ENCODE measurements around the gene NQO2.
A peak's percentile ranks its signal among the peaks of the same experiment; 100 is the strongest.
"Not testable (repeated sequence)": the region's sequence is repeated elsewhere in the genome, so short reads cannot be mapped to it uniquely, and the experiment has no call there.

The NQO2 gene

GRCh38 chr6:3013901-3014674 lies 14.4 kb downstream of the NQO2 start:
- DNase-seq (ENCODE audit: low spot score): no peak

DNA sequence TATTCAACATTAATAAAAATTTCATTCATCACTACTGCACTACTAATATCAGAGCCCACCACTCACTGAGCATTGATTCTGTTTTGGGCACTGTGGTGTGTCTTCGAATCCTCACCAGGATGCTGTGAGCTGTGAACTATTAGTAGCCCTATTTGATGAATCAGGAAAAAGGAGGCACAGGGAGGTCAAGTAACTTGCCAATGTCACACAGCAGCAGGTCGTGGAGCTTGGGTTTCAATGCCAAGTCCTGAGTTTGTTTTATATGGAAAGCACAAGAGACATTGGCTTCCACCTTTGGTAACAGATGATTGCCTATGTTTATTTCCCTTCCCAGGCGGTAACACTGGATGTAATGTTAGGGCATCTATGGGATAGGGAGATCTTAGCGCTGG lies 15.0 kb downstream of the NQO2 start:
- no peak for DNase-seq (ENCODE audit: low spot score)

DNA sequence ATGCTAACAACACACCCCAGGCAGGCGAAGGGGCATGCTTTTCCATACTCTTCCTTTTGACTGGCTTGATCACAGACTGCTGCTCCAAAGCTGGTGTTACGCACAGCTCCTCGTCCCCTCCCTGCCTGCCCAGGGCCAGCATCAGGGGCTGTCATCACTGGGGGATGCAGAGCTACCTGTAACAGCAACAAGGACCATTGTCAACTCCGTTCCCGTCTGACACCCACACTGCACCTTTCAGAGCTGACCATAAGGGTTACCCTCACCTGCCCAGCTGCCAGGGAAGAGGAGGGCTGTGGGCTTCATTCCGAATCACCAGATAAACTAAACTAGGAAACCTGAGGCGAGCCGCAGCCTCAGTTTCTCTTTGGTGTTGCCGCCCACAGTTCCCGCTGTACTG lies 15.4 kb downstream of the NQO2 start:
- DNase-seq (ENCODE audit: low spot score): no peak

DNA sequence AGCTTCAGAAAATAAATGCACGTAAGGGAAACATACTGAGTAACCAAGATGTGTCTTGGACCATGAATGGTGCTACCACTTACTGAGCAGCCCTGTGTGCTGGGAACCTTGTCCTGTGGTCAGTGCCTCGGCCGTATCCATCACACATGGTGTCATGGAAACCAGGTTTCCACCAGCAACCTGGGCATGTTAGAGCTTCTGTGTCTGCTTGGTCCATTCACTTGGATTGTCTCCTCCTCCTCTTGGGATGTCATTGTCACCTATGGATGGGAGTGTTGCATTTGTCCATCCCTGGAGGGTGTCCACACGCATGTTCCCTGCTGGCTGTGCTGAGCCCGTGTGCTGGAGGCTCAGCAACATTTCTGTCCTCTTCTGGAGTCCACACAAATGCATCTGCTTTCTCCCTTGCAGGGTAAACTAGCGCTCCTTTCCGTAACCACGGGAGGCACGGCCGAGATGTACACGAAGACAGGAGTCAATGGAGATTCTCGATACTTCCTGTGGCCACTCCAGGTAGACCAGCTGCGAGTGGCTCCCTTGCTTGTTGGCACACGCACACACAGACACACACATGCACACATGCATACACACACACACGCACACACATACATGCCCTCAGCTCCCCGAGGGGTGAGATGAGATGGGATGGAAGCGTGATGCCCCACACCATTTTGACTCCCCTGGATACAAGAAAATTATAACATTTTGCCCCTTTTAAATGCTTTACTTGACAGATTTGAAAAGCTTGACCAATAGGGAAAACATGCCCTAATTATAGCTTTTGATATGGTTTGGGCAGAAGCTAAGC lies 17.0 kb downstream of the NQO2 start:
- no peak for DNase-seq (ENCODE audit: low spot score)

- no peak for DNase-seq (ENCODE audit: low spot score)
Measured at GRCh38 chr6:3017304-3017703, 17.6 kb downstream of the NQO2 start.

DNA sequence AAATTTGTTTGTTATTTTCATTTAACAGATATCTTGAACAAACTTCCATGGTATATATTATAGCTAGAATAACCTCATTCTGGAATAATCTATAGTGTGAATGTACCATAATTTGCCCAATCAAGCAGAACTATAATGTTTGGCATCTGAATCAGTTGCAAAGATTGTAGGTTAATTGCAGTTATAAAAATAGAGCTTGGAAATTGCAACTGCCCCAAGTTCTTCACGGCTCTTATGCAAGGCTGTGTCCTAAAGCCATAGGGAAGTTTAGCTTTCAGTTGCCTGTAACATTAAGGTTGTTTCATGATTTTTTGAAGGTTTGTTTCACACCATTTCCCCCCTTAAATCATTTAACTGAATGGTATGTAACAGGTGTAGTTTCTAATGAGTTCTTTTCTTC lies 19.4 kb downstream of the NQO2 start:
- no peak for DNase-seq (ENCODE audit: low spot score)

- DNase-seq (ENCODE audit: low spot score): no peak
Measured at GRCh38 chr6:3019749-3020320, 20.1 kb downstream of the NQO2 start.

- DNase-seq (ENCODE audit: low spot score): not testable (repeated sequence)
Measured at GRCh38 chr6:3020976-3021598, 21.4 kb downstream of the NQO2 start.

DNA sequence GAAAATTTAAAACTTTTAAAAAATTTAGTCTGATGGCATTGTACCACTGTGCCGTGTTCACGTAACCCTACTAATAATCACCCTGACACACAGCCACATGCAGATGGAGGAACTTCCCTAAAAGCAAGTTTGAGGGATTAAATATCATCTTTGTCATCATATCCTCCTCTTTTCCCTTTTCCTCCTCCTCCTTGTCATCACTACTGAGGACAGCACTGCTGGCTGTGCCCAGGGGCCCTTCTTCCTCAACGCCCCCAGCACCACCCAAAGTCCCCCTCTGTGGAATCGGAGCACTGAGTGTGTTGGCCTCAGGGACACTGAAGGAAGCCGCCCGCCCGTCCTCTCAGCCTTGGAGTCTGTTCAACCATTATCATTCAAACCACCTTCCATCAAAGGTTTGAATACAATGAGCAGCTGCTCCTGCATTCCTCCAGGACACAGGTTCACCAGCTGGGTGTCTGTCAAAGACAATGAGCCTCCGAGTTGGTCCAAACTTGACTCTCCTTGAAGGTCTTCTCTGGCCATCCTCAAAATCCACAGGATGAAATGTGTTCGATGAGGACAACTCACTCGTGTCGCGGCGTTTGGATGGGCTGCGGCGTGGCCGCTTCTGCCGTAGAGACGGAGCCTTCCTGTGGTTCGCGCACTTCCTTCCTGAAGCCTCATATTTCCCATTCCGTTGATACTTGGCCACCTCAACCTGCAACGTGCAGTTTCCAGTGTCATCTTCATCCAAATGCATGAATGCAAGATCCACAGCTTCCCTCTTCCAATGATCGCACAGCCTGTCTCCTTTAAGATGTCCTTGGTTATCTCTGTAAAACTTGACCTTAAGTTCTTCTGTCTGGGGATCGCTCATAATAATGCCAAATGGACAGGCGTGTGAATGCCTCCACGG lies 23.3 kb downstream of the NQO2 start:
- DNase-seq (ENCODE audit: low spot score): no peak

GRCh38 chr6:3023663-3024483 lies 24.2 kb downstream of the NQO2 start:
- peak; percentile 92 for DNase-seq (ENCODE audit: low spot score)

DNA sequence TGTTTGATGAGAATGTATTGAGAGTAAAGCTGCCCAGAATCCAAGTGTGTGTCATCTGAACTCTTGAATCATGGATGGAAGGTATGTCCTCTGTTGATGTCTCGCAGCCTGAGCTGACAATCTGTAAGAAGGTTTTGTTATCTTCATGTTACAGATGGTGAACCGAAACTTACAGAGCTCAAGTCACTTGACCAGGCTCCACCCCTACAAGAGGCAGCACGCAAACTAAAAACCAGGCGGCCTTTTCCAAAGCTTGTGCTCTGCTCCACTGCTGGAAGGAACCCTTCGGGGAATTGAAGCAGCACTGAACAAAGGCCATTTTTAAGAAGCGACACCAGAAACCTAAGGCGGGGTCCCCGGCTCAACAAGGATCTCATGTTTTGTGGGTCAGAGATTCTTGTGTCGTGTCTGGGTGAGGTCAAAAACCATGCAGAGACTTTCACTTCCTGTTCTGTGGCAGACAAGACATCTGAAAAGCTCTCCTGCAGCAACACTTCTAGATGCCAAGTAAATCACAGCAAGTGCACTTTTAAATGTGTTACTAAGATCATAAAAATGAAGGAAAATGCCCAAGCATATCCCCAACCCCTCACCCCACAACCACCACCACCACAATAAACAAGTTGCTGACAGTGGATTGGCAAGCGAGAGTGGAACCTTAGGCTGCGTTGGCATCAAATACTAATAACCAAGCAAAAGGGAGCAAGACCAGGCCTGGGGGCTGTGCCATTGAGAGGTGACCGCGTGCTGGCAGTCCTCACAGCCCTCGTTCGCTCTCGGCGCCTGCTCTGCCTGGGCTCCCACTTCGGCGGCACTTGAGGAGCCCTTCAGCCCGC lies 27.3 kb downstream of the NQO2 start:
- no peak for DNase-seq (ENCODE audit: low spot score)

GRCh38 chr6:3028156-3028555 lies 28.5 kb downstream of the NQO2 start:
- DNase-seq (ENCODE audit: low spot score): not testable (repeated sequence)

DNA sequence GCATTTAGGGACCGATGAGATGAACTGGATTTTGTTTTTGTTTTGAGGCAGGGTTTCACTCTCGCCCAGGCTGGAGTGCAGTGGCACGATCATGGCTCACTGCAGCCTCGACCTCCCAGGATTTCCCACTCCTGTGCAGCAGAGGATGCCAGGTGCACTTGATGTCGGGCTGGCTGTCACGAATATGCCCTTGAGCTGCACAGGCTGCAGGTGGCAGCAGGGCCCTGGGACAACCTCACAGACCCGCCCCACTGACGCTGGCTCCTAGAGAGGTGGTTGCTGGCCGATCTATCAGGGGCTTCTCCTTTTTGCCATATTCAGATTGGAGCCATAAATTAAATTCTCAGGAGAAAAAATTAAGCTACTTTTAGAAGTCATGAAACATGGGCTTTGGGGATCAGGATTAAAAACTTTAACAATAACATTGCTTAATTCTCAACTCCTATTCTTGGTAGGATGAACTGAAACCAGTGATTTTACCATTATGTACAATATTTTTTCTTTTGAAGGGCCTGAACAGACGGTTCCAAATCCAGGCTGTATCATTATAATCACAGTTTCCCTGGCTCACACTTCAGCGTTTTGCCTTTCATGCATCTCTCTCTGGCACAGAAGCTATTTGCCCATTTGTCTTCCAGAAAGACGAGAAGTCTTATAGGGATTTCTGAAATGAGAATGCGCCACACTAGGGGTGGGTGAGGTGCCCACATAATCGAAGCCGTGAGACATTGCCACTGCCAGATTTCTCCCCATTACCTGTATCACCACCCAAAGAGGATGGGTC lies 32.4 kb downstream of the NQO2 start:
- DNase-seq (ENCODE audit: low spot score): no peak

GRCh38 chr6:3032986-3033385 lies 33.3 kb downstream of the NQO2 start:
- peak; percentile 33 for DNase-seq (ENCODE audit: low spot score)

DNA sequence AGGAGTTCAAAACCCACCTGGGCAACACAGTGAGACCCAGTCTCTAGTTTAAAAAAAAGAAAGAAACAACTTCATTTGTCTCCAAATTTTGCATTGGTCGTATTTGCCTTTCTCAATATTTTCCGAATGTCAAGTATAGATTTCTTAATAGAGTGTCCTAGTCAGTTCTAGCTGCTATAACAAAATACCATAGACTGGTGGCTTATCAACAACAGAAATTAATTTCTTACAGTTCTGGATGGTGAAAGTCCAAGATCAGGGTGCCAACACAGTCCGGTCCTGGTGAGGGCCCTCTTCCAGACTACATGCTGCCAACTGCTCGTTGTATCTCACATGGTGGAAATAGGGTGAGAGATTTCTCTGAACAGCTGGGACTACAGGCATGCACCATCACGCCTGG lies 34.0 kb downstream of the NQO2 start:
- DNase-seq (ENCODE audit: low spot score): no peak

DNA sequence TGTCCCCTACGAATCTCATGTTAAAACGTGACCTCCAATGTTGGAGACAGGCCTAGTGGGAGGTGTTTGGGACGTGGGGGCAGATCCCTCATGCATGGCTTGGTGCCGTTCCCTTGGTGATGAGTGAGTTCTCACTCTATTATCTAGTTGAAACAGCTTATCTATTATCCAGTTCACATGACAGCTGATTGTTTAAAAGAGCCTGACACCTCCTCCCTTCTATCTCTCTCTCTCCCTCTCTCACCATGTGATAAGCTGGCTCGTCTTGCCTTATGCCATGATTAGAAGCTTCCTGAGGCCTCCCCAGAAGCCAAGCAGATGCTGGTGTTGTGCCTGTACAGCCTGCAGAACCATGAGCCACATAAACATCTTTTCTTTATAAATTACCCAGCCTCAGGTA lies 35.7 kb downstream of the NQO2 start:
- no peak for DNase-seq (ENCODE audit: low spot score)

GRCh38 chr6:3036861-3037637 lies 37.4 kb downstream of the NQO2 start:
- DNase-seq (ENCODE audit: low spot score): no peak

Measured in LoVo (cell line).